NB4 (cell line): ENCODE data around the gene GOSR2.
A peak's percentile ranks its signal among the peaks of the same experiment; 100 is the strongest.

ENCODE experiments used
- DNase-seq: peaks from one replicate; pipeline ENCODE4 v3.0.0; 2010; ENCODE audit warnings: low read depth
- H3K4me3 ChIP-seq: one replicate; pipeline ENCODE4 v1.5.1; 2011; ENCODE audit warnings: mild to moderate bottlenecking, low read depth, low read length, moderate library complexity
- MAX ChIP-seq: IDR thresholded peaks from 2 replicates; pipeline ENCODE4 v1.6.1; 2011; ENCODE audit warnings: low read depth, low read length
- MYC ChIP-seq: IDR thresholded peaks from 2 replicates; pipeline ENCODE4 v1.6.1; 2011; ENCODE audit warnings: low read depth, low read length
- POLR2A ChIP-seq: IDR thresholded peaks from 2 replicates; pipeline ENCODE4 v1.6.1; 2011; ENCODE audit warnings: mild to moderate bottlenecking; ENCODE audit not compliant: insufficient read length; ENCODE audit errors: extremely low read depth
- TF ChIP-seq, protein P1 (sequence below): IDR thresholded peaks from one replicate; pipeline ENCODE4 v1.5.1; 2012; ENCODE audit warnings: low read depth, low read length

The GOSR2 gene

GRCh38 chr17:46974086-46974485 is 51.1 kb downstream of the GOSR2 start:
- no peak overlapping the region for H3K4me3 ChIP-seq
- no peak for TF ChIP-seq POLR2A
- TF ChIP-seq, protein P1, sequence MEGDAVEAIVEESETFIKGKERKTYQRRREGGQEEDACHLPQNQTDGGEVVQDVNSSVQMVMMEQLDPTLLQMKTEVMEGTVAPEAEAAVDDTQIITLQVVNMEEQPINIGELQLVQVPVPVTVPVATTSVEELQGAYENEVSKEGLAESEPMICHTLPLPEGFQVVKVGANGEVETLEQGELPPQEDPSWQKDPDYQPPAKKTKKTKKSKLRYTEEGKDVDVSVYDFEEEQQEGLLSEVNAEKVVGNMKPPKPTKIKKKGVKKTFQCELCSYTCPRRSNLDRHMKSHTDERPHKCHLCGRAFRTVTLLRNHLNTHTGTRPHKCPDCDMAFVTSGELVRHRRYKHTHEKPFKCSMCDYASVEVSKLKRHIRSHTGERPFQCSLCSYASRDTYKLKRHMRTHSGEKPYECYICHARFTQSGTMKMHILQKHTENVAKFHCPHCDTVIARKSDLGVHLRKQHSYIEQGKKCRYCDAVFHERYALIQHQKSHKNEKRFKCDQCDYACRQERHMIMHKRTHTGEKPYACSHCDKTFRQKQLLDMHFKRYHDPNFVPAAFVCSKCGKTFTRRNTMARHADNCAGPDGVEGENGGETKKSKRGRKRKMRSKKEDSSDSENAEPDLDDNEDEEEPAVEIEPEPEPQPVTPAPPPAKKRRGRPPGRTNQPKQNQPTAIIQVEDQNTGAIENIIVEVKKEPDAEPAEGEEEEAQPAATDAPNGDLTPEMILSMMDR: no peak
- no peak for TF ChIP-seq MYC
- no peak for TF ChIP-seq MAX
- DNase-seq: no peak

DNA sequence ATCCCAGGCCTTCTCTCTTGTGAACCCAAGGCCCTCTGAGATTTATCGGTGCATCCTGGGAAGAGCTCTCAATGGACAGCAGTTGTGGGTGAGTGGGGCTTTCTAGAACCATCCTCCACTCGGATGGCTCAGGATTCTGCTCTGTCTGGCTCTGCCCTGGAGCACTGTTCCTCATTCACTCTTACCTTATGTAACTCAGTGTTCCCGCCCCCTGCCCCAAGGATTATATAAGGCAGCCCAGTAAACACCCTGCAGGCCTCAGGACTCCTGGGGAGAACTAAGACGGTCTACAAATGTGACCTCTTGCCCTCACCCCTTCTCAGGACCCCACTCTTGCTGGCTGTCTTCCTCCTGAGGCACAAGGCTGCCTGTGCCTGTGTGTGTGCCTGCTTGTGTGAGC is 52.3 kb downstream of the GOSR2 start:
- DNase-seq: peak; percentile 18
- TF ChIP-seq POLR2A (no peak), MYC (no peak), MAX (no peak)
- TF ChIP-seq, protein P1: no peak
- no peak overlapping the region for H3K4me3 ChIP-seq

- TF ChIP-seq, protein P1: peak; percentile 3
- TF ChIP-seq MAX (no peak), MYC (no peak)
- H3K4me3 ChIP-seq: no peak overlapping the region
- peak; percentile 42 for DNase-seq
Measured at GRCh38 chr17:46976626-46977270, 53.8 kb downstream of the GOSR2 start.

DNA sequence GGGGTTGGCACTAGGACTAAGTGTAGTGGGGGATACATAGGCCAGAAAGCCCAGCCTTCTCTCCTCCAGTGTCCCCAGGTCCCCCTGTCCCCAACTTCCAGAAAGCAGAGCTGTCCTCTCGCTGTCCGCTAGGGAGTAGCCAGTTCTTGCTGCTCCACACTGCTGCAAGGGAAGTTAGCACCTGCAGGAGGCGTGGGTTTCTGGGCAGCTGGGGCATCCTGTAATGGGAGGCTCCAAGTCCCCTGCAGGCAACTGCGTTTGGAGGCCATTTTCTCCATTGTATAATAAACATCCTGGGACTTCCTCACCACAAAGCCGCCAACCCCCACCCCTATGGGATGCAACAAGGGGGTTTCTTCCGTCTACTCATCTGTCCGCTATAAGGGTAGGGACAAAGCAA is 54.4 kb downstream of the GOSR2 start:
- DNase-seq: peak; percentile 63
- no peak for TF ChIP-seq MYC
- TF ChIP-seq, protein P1: peak; percentile 44
- H3K4me3 ChIP-seq: no peak overlapping the region

GRCh38 chr17:46977750-46978488 is 55.0 kb downstream of the GOSR2 start:
- TF ChIP-seq MYC (no peak), MAX (no peak), POLR2A (no peak)
- TF ChIP-seq, protein P1: no peak
- DNase-seq: no peak
- no peak overlapping the region for H3K4me3 ChIP-seq
